Measurements from ENCODE around the gene CAMTA1. TPM values are rescaled to one million over a fixed set of nuclear protein-coding genes. Genes with fewer than 3 reads are reported as not detected.

Gene CAMTA1
- total RNA-seq, 2 donors from 2014 or later, result 100 to 102 TPM

- TF ChIP-seq POLR2AphosphoS5 (IDR thresholded peaks at IDR 0.05) (no peak), CTCF (IDR thresholded peaks at IDR 0.05) (no peak), POLR2A (IDR thresholded peaks at IDR 0.05) (no peak)
Measured at GRCh38 chr1:7579831-7580804, 794.9 kb downstream of the CAMTA1 start.

GRCh38 chr1:7580923-7581753 lies 795.9 kb downstream of the CAMTA1 start:
- Histone ChIP-seq H3K9me3 (no peaks in the 10 kb centered on the region), H3K4me3 (no peak overlapping the region), H3K27me3 (replicated peaks; ENCODE audit: insufficient read depth) (no peaks in the 10 kb centered on the region), H3K4me1 (replicated peaks) (no peaks in the 10 kb centered on the region), H3K36me3 (no peaks in the 10 kb centered on the region), H3K27ac (no peak overlapping the region)
- DNase-seq (ENCODE audit: low spot score), result no peak
- TF ChIP-seq POLR2A (IDR thresholded peaks at IDR 0.05) (no peak), CTCF (IDR thresholded peaks at IDR 0.05) (no peak), POLR2AphosphoS5 (IDR thresholded peaks at IDR 0.05) (no peak)
- intact Hi-C loops (cut with DNase I), result no loop called here
- WGBS, result 76% methylated on average over 18 of the region's 18 CpGs

More at GRCh38 chr1:7579831-7580804, 794.9 kb downstream of the CAMTA1 start:
- Histone ChIP-seq H3K27me3 (replicated peaks; ENCODE audit: insufficient read depth) (no peaks in the 10 kb centered on the region), H3K36me3 (no peaks in the 10 kb centered on the region), H3K9me3 (no peaks in the 10 kb centered on the region), H3K4me3 (no peak overlapping the region), H3K4me1 (replicated peaks) (no peaks in the 10 kb centered on the region), H3K27ac (no peak overlapping the region)
- intact Hi-C loops (cut with DNase I), result no loop called here
- no peak for DNase-seq (ENCODE audit: low spot score)
- 92% methylated on average over 18 of the region's 18 CpGs for WGBS

- Histone ChIP-seq H3K4me1 (replicated peaks) (no peaks in the 10 kb centered on the region), H3K9me3 (no peaks in the 10 kb centered on the region), H3K36me3 (no peaks in the 10 kb centered on the region), H3K4me3 (no peak overlapping the region), H3K27me3 (replicated peaks; ENCODE audit: insufficient read depth) (no peaks in the 10 kb centered on the region), H3K27ac (no peak overlapping the region)
- no peak for DNase-seq (ENCODE audit: low spot score)
- TF ChIP-seq CTCF (IDR thresholded peaks at IDR 0.05) (no peak), POLR2A (IDR thresholded peaks at IDR 0.05) (no peak), POLR2AphosphoS5 (IDR thresholded peaks at IDR 0.05) (no peak)
- intact Hi-C loops (cut with DNase I), result no loop called here
- WGBS, result 76% methylated on average over 13 of the region's 13 CpGs
Measured at GRCh38 chr1:7581754-7582459, 796.7 kb downstream of the CAMTA1 start.

GRCh38 chr1:7582460-7582972 lies 797.3 kb downstream of the CAMTA1 start:
- 99% methylated on average over 4 of the region's 4 CpGs for WGBS
- H3K36me3 ChIP-seq, result no peaks in the 10 kb centered on the region
- H3K27me3 ChIP-seq (replicated peaks; ENCODE audit: insufficient read depth), result no peaks in the 10 kb centered on the region
- intact Hi-C loops (cut with DNase I), result no loop called here
- no peaks in the 10 kb centered on the region for H3K4me1 ChIP-seq (replicated peaks)
- TF ChIP-seq POLR2A (IDR thresholded peaks at IDR 0.05), result no peak
- no peak for TF ChIP-seq CTCF (IDR thresholded peaks at IDR 0.05)
- no peak for TF ChIP-seq POLR2AphosphoS5 (IDR thresholded peaks at IDR 0.05)
- no peak for DNase-seq (ENCODE audit: low spot score)
- H3K27ac ChIP-seq, result no peak overlapping the region
- H3K4me3 ChIP-seq, result no peak overlapping the region
- no peaks in the 10 kb centered on the region for H3K9me3 ChIP-seq

All from prostate gland (tissue), 2 donors.